ENCODE measurements around the gene OPHN1. TPM values are rescaled to one million over a fixed set of nuclear protein-coding genes. Genes with fewer than 3 reads are reported as not detected.

Gene OPHN1
- total and polyA plus RNA-seq, 7 donors = 0.92 to 19.4 (median 6.9) TPM

DNA sequence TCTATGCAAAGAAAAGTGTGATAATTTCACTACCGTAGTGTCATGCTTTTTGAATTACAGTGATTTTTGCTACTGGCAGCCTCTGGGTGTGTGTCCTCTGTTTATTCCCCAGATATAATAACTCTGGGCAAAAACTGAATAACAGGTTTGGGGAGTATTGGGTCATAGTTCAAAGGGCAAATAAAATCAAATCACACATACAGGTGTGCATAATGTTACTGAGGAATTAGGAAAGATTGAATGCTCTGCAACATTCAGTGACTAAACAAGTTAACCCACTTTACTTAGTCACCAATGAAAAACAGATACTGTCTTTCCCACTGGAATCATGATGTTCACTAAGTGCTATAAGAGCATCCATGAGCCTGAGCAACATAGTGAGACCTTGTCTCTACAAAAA lies 224.3 kb downstream of the OPHN1 start:
- H3K4me1 ChIP-seq = no peaks in the 10 kb centered on the region

DNA sequence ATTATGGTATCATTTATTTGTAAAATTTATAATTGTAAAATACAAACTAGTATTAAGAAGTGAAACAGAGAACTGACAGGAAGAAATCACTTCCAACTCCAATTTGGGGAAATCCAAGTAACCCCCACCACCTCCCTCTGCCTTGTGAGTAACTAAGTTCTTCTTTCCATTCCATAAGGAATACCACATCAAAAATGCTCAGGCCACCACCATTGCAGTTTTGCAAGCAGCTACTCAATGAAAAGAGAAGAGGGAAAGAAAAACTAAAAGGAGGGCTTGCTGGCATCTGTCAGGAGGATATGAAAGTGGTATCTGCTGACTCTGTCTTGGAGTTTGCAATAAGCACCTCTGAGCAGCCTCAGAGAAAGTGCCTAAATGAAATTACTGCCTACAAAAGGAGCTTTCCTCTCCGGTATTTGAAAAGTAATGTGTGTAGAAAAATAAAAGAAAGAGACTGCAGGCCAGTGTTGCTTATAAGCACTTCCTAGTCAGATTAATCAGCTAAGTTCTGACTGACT lies 228.7 kb downstream of the OPHN1 start:
- no peak overlapping the region for H3K4me3 ChIP-seq
- 81 to 93% methylated on average over 1 of the region's 1 CpG for WGBS, 2 donors
- no peak for DNase-seq
- TF ChIP-seq EP300 (IDR thresholded peaks at IDR 0.05) (no peak), POLR2A (IDR thresholded peaks at IDR 0.05) (no peak), POLR2AphosphoS5 (IDR thresholded peaks at IDR 0.05) (no peak)
- TF ChIP-seq, protein P1, sequence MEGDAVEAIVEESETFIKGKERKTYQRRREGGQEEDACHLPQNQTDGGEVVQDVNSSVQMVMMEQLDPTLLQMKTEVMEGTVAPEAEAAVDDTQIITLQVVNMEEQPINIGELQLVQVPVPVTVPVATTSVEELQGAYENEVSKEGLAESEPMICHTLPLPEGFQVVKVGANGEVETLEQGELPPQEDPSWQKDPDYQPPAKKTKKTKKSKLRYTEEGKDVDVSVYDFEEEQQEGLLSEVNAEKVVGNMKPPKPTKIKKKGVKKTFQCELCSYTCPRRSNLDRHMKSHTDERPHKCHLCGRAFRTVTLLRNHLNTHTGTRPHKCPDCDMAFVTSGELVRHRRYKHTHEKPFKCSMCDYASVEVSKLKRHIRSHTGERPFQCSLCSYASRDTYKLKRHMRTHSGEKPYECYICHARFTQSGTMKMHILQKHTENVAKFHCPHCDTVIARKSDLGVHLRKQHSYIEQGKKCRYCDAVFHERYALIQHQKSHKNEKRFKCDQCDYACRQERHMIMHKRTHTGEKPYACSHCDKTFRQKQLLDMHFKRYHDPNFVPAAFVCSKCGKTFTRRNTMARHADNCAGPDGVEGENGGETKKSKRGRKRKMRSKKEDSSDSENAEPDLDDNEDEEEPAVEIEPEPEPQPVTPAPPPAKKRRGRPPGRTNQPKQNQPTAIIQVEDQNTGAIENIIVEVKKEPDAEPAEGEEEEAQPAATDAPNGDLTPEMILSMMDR (IDR thresholded peaks at IDR 0.05) = no peak
- no peaks in the 10 kb centered on the region for H3K36me3 ChIP-seq
- H3K9me3 ChIP-seq = no peaks in the 10 kb centered on the region
- intact Hi-C loops (cut with DNase I) = no loop called here
- H3K27me3 ChIP-seq = no peaks in the 10 kb centered on the region
- H3K27ac ChIP-seq = no peak overlapping the region
- H3K4me1 ChIP-seq = no peaks in the 10 kb centered on the region

More for the DNA sequence above, 224.3 kb downstream of the OPHN1 start:
- TF ChIP-seq POLR2A (IDR thresholded peaks at IDR 0.05) (no peak), EP300 (IDR thresholded peaks at IDR 0.05) (no peak), POLR2AphosphoS5 (IDR thresholded peaks at IDR 0.05) (no peak)
- TF ChIP-seq, protein P1 (IDR thresholded peaks at IDR 0.05) = no peak
- intact Hi-C loops (cut with DNase I) = no loop called here
- no peaks in the 10 kb centered on the region for H3K27me3 ChIP-seq
- 32 to 73% methylated on average over 1 of the region's 1 CpG for WGBS, 2 donors
- no peaks in the 10 kb centered on the region for H3K9me3 ChIP-seq
- DNase-seq = no peak
- H3K4me3 ChIP-seq = no peak overlapping the region
- H3K27ac ChIP-seq = no peak overlapping the region
- H3K36me3 ChIP-seq = no peaks in the 10 kb centered on the region

DNA sequence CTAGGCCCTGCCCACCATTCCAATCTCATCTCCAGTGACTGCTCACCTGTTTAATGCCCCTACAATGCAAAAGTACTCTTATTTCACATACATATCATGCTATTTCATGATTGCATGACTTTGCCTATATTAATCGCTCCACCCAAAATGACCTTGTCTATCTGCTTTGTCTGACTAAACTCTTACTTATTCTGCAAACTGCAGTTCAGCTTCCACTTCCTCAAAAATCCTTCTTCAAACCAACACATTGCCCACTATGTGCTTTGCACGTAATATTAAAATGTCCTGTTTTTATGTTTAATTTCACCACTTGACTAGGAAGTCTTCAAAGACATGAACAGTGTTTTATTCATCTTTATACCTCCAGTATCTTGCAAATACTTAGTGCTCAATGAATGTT lies 229.6 kb downstream of the OPHN1 start:
- Histone ChIP-seq H3K27me3 (no peaks in the 10 kb centered on the region), H3K9me3 (no peaks in the 10 kb centered on the region), H3K4me1 (no peaks in the 10 kb centered on the region), H3K36me3 (no peaks in the 10 kb centered on the region), H3K4me3 (no peak overlapping the region), H3K27ac (no peak overlapping the region)
- 90 to 93% methylated on average over 2 of the region's 2 CpGs for WGBS, 2 donors
- TF ChIP-seq EP300 (IDR thresholded peaks at IDR 0.05) = no peak
- no peak for TF ChIP-seq POLR2AphosphoS5 (IDR thresholded peaks at IDR 0.05)
- TF ChIP-seq, protein P1 (IDR thresholded peaks at IDR 0.05) = no peak
- TF ChIP-seq POLR2A (IDR thresholded peaks at IDR 0.05) = no peak
- intact Hi-C loops (cut with DNase I) = no loop called here
- DNase-seq = no peak

DNA sequence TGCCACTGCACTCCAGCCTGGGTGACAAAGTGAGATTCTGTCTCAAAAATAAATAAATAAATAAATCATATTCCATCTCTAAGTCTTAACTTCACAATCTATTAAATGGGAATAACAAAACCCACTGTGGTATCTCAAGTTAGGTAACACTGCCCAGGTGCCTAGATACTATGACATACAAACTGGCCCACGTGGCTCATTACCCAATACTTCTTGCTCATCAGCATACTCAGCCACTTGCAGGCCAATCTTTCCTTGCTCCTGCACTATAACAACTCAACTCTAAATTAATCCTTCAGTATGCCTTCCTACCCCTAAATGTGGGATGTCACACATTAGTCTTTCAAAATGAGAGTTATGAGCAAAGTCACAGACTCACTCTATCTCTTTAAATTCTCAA lies 230.1 kb downstream of the OPHN1 start:
- H3K4me3 ChIP-seq = no peak overlapping the region
- H3K36me3 ChIP-seq = no peaks in the 10 kb centered on the region
- no peak overlapping the region for H3K27ac ChIP-seq
- intact Hi-C loops (cut with DNase I) = no loop called here
- H3K4me1 ChIP-seq = no peaks in the 10 kb centered on the region
- H3K9me3 ChIP-seq = no peaks in the 10 kb centered on the region
- TF ChIP-seq POLR2A (IDR thresholded peaks at IDR 0.05) (no peak), POLR2AphosphoS5 (IDR thresholded peaks at IDR 0.05) (no peak), EP300 (IDR thresholded peaks at IDR 0.05) (no peak)
- TF ChIP-seq, protein P1 (IDR thresholded peaks at IDR 0.05) = no peak
- DNase-seq = no peak
- 84% methylated on average over 1 of the region's 1 CpG for WGBS, 2 donors
- H3K27me3 ChIP-seq = no peaks in the 10 kb centered on the region
